KMS-11 (cell line): ENCODE measurements around the gene SLC24A4.

Source experiments
- H2AFZ ChIP-seq: fragments of 200-600 bp; sonication (generic); 2 replicates; pipeline ENCODE4 v1.6.1; 2016; ENCODE audit warnings: antibody characterized with exemption, mixed run types, low read depth
- H3K27ac ChIP-seq: fragments of 200-600 bp; sonication (generic); 2 replicates; pipeline ENCODE4 v1.6.1; 2016; ENCODE audit warnings: mild to moderate bottlenecking, mixed run types
- H3K27me3 ChIP-seq: fragments of 200-600 bp; sonication (generic); 2 replicates; pipeline ENCODE4 v1.6.1; 2017; ENCODE audit warnings: mild to moderate bottlenecking, low read depth, mixed run types, moderate library complexity; ENCODE audit not compliant: insufficient read depth
- H3K36me3 ChIP-seq: fragments of 200-600 bp; sonication (generic); 2 replicates; pipeline ENCODE4 v1.6.1; 2017; ENCODE audit warnings: mild to moderate bottlenecking, mixed run types; ENCODE audit not compliant: insufficient read depth
- H3K4me1 ChIP-seq: fragments of 200-600 bp; sonication (generic); 2 replicates; pipeline ENCODE4 v1.6.1; 2016; ENCODE audit warnings: mild to moderate bottlenecking, low read depth, mixed run types; ENCODE audit not compliant: poor library complexity, severe bottlenecking
- H3K4me2 ChIP-seq: fragments of 200-600 bp; sonication (generic); 2 replicates; pipeline ENCODE4 v1.7.0; 2016; ENCODE audit warnings: mild to moderate bottlenecking, mixed run types
- H3K4me3 ChIP-seq: fragments of 200-600 bp; sonication (generic); IDR thresholded peaks from 2 replicates; pipeline ENCODE4 v1.6.1; 2017; ENCODE audit warnings: low read depth, low read length, mixed read lengths; ENCODE audit not compliant: insufficient read depth
- H3K79me2 ChIP-seq: fragments of 200-600 bp; sonication (generic); 2 replicates; pipeline ENCODE4 v1.6.1; 2016; ENCODE audit warnings: low read depth, mixed run types; ENCODE audit not compliant: insufficient read depth
- H3K9ac ChIP-seq: fragments of 200-600 bp; sonication (generic); 2 replicates; pipeline ENCODE4 v1.6.1; 2016; ENCODE audit warnings: mild to moderate bottlenecking, mixed run types
- H4K20me1 ChIP-seq: fragments of 200-600 bp; sonication (generic); 2 replicates; pipeline ENCODE4 v1.6.1; 2016; ENCODE audit warnings: mild to moderate bottlenecking, mixed run types; ENCODE audit not compliant: insufficient read depth
- TF ChIP-seq, protein P1 (sequence below): fragments of 200-600 bp; sonication (generic); conservative IDR thresholded peaks from 2 replicates; pipeline ENCODE4 v1.6.1; 2017; ENCODE audit warnings: low read depth, mild to moderate bottlenecking, antibody characterized with exemption, low read length, moderate library complexity, mixed read lengths

SLC24A4 gene

GRCh38 chr14:92336363-92336762 is 13.4 kb downstream of the SLC24A4 start:
- no peaks in the 10 kb centered on the region for H3K27me3 ChIP-seq
- no peaks in the 10 kb centered on the region for H3K36me3 ChIP-seq
- H3K79me2 ChIP-seq: no peaks in the 10 kb centered on the region
- no peak overlapping the region for H3K4me3 ChIP-seq
- no peak overlapping the region for H3K9ac ChIP-seq
- TF ChIP-seq, protein P1, sequence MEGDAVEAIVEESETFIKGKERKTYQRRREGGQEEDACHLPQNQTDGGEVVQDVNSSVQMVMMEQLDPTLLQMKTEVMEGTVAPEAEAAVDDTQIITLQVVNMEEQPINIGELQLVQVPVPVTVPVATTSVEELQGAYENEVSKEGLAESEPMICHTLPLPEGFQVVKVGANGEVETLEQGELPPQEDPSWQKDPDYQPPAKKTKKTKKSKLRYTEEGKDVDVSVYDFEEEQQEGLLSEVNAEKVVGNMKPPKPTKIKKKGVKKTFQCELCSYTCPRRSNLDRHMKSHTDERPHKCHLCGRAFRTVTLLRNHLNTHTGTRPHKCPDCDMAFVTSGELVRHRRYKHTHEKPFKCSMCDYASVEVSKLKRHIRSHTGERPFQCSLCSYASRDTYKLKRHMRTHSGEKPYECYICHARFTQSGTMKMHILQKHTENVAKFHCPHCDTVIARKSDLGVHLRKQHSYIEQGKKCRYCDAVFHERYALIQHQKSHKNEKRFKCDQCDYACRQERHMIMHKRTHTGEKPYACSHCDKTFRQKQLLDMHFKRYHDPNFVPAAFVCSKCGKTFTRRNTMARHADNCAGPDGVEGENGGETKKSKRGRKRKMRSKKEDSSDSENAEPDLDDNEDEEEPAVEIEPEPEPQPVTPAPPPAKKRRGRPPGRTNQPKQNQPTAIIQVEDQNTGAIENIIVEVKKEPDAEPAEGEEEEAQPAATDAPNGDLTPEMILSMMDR: no peak
- no peaks in the 10 kb centered on the region for H3K4me1 ChIP-seq
- no peak overlapping the region for H2AFZ ChIP-seq
- no peaks in the 10 kb centered on the region for H4K20me1 ChIP-seq
- H3K27ac ChIP-seq: no peak overlapping the region
- no peak overlapping the region for H3K4me2 ChIP-seq

- Histone ChIP-seq H3K27me3 (no peaks in the 10 kb centered on the region), H3K4me1 (no peaks in the 10 kb centered on the region), H3K4me3 (no peak overlapping the region), H3K36me3 (no peaks in the 10 kb centered on the region), H2AFZ (no peak overlapping the region), H3K27ac (no peak overlapping the region), H3K9ac (no peak overlapping the region), H4K20me1 (no peaks in the 10 kb centered on the region), H3K4me2 (no peak overlapping the region), H3K79me2 (no peaks in the 10 kb centered on the region)
- TF ChIP-seq, protein P1: no peak
These were observed 16.5 kb downstream of the SLC24A4 start for GRCh38 chr14:92339426-92339825.

GRCh38 chr14:92340071-92340470 is 17.1 kb downstream of the SLC24A4 start:
- H3K27me3 ChIP-seq: no peaks in the 10 kb centered on the region
- TF ChIP-seq, protein P1: no peak
- no peak overlapping the region for H3K4me2 ChIP-seq
- no peak overlapping the region for H3K9ac ChIP-seq
- no peaks in the 10 kb centered on the region for H4K20me1 ChIP-seq
- no peak overlapping the region for H3K27ac ChIP-seq
- H3K79me2 ChIP-seq: no peaks in the 10 kb centered on the region
- H3K4me3 ChIP-seq: no peak overlapping the region
- no peaks in the 10 kb centered on the region for H3K36me3 ChIP-seq
- no peaks in the 10 kb centered on the region for H3K4me1 ChIP-seq
- H2AFZ ChIP-seq: no peak overlapping the region

GRCh38 chr14:92340931-92341330 is 18.0 kb downstream of the SLC24A4 start:
- Histone ChIP-seq H3K4me1 (no peaks in the 10 kb centered on the region), H3K27me3 (no peaks in the 10 kb centered on the region), H3K27ac (no peak overlapping the region), H3K4me3 (no peak overlapping the region), H3K79me2 (no peaks in the 10 kb centered on the region), H2AFZ (no peak overlapping the region), H3K9ac (no peak overlapping the region), H4K20me1 (no peaks in the 10 kb centered on the region), H3K36me3 (no peaks in the 10 kb centered on the region), H3K4me2 (no peak overlapping the region)
- TF ChIP-seq, protein P1: no peak
